ENCODE results near the gene TOP2A.

Gene TOP2A

DNA sequence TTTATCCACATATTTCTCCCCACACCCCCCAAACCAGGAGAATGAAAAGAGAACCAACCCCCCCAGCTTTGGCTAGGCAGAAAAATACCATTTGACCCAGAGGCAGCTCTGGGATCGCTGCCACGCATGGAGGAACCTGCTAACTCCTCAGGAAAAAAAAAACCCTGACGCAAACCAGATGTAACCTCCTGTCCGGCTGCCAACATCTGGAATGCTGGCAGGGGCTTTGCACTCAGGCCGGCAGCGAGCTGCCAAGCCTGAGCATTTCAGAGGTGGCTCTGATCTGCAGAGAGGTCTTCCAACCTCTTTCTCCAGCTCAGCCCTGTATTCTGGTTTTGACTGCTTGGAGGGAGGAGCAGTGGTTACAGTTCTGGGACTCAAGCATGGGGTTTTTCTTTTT is 33.7 kb upstream of the TOP2A start:
- no peak for DNase-seq

DNA sequence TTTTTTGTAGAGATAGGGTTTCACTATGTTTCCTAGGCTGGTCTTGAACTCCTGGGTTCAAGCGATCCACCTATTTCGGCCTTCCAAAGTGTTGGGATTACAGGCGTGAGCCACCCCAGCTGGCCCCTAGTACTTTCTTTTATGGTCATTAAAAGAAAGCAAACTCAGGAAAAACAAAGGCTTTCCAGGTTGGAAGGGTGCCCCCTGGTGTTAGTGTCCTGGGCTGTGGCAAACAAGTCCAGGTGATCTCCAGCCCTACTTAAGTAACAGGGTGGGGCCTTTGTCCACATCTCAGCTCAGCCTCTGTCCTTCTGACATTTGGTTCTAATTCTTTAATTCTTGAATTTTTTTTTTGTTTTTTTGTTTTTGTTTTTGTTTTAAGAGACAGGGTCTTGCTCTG is 32.5 kb upstream of the TOP2A start:
- peak; percentile 43 for DNase-seq

DNA sequence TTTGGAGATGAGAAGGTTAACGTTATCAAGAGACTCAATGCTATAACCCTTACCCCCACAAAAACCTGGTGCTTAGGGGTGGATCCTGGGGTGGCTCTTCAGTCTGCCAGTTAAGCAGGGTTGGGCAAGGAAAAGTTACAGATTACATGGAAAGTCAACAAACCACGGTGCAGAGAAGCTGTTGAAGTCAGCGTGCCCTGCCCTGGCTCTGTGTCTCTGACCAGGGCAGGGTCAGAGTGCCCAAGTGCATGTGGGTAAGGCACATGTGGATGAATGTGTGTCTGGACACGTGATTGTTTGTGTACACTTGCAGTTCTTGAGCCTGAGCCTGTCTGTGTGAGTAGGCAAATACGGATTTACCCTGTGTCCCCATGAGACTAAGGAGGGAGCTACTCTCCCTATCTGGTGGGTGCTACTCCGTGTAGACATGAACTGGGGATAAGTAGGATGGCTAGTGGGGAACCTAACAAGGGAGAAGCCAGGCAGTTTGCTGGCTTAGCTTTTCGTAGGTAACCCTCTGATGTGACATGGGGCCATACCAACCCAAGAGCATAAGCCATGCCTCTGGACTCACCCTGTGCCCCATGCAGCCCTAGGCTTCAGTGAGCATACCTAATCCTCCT is 31.1 kb upstream of the TOP2A start:
- no peak for DNase-seq

DNA sequence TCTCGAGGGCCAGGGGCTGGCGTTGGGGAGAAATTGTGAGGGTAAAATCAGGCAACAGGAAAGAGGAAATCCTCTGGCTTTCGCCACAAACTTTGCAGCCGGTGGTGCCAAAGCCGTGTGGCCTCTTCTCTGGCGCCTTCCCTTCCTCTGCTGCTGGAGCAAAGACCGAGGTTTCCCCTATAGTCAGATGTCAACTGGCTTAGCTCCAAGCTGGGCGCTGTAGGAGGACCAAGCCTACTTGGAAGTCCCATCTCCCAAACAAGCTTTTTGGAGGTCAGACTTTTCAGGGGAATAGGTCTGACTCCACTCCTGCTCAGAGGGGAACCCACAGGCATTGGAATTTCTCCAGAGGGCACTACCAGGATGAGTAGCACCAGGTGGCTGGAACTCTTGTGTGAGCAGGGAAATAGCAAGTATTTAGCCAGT is 30.5 kb upstream of the TOP2A start:
- DNase-seq: no peak

DNA sequence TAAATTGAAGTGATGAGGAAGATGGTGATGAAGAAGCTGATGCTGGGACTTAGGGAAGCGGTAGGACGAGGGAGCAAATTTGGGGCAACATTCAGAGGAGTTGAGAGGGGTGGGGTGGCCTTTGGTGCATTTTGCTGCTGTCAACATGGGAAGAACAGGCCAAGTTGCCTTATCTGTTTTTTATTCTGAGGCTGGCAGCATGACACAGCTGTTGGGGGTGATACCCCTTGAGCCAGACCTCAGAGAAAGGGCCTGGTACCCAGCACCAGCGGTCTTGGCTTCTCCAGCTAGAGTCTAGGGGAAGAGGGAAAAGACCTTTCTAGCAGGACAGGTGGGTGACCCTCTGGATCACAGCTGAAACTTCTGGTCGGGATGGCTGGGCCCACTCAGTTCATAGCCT is 30.1 kb upstream of the TOP2A start:
- no peak for DNase-seq

DNA sequence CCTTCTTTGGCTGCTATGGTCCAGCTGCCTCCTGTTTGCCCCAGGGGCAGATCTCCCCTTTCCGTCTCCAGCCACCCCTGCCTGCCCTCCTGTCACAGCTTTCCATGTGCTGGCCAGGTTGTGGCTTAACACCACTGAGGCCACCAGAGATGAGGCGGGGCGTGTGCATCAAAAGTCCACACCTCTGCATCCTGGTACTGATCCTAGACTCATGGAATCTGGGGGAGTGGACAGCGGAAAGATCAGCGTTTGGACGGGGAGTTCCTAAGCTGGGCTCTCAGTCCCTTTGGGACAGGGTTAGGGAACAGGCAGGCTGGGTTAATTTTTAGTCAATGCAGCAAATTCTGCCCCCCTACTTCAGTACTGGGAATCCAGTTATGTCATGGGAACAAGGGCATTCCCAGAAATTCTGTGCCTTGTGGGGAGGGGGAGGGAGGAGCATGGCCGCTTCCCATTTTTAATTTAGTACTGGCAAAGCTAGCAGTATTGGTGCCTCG is 29.5 kb upstream of the TOP2A start:
- DNase-seq: no peak

DNA sequence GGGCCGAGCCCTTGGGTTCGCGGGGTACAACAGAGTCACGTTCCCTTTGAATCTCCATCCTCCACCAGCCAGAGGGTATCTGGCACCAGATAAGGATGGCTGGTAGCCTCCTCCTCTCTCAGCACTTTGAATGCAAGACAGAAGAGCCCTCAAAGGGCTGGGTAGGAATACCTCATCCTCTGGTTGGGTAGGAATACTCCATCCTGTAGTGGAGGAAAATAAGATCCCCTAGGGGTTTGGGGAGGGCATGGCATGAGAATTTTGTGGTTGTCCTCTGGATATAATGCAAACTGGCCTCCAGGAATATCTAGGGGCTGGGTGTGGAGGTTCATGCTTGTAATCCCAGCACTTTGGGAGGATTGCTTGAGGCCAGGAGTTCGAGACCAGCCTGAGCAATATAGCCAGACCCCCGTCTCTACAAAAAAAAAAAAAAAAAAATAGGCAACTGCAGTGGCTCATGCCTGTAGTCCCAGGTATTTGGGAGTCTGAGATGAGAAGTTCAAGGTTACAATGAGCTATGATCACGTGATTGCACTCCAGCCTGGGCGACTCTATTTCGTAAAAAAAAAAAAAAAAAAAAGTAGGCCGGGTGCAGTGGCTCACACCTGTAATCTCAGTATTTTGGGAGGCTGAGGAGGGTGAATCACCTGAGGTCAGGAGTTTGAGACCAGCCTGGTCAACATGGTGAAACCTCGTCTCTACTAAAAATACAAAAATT is 28.2 kb upstream of the TOP2A start:
- no peak for DNase-seq

DNA sequence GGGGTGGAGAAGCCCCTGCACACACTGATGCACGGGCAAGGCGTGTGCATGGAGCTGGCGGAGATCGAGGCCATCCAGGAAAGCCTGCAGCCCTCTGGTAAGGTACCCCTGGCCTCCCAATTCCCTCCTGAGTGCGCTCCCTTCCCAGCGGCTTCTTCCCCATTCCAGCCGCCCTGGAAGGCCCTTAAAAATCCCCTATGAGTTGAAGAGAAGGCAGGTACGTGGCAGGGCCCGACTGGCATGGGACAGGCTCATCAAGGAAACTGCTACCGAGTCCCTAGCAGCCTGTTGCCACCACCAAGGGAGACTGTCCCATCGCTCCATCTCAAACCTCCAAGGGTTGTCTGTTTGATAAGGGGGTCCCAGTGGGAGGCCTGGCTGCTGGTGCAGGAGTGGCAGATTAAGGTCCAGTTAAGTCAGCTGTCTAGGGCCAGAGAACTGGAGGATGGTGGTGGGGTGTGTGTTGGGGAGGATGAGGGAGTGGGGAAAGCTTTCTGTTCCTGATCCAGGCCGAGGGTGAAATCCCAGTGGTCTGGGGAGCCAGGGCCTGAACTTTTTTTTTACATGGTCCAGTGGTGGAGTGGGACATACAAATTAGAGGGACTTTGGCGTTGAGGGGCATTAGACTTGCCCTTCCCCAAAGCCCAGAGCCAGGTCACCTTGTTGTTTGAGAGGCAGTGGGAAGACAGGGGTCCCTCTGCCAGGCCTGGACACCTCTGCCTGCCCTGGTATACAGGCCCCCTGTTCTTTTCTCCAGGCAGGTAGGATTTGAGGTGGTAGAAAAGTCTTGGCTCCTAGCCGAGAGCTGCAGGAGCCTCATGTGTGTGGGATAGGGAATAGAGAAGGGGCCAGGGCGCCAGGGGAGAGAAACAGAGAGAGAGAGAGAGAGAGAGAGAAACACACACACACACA is 26.5 kb upstream of the TOP2A start:
- no peak for DNase-seq

DNA sequence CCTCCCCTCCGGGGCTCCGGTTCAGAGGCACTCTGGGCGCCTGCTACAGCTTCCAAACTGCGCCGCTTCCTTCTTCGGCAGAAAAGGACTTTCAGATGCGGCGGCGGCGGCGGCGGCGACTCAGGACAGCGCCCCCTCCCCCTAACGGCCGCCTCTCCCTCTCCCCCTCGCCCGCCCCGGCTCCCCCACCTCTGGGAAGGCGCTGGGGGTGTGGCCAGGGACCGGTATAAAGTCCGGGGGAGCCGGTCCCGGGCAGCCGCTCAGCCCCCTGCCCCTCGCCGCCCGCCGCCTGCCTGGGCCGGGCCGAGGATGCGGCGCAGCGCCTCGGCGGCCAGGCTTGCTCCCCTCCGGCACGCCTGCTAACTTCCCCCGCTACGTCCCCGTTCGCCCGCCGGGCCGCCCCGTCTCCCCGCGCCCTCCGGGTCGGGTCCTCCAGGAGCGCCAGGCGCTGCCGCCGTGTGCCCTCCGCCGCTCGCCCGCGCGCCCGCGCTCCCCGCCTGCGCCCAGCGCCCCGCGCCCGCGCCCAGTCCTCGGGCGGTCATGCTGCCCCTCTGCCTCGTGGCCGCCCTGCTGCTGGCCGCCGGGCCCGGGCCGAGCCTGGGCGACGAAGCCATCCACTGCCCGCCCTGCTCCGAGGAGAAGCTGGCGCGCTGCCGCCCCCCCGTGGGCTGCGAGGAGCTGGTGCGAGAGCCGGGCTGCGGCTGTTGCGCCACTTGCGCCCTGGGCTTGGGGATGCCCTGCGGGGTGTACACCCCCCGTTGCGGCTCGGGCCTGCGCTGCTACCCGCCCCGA is 25.7 kb upstream of the TOP2A start, which contains the start of gene IGFBP4:
IGFBP4 (plus strand) TSS at position 255 of the 792 bp plus-strand sequence; CDS start at position 541, 286 bp downstream.
- DNase-seq: peak; percentile 69

DNA sequence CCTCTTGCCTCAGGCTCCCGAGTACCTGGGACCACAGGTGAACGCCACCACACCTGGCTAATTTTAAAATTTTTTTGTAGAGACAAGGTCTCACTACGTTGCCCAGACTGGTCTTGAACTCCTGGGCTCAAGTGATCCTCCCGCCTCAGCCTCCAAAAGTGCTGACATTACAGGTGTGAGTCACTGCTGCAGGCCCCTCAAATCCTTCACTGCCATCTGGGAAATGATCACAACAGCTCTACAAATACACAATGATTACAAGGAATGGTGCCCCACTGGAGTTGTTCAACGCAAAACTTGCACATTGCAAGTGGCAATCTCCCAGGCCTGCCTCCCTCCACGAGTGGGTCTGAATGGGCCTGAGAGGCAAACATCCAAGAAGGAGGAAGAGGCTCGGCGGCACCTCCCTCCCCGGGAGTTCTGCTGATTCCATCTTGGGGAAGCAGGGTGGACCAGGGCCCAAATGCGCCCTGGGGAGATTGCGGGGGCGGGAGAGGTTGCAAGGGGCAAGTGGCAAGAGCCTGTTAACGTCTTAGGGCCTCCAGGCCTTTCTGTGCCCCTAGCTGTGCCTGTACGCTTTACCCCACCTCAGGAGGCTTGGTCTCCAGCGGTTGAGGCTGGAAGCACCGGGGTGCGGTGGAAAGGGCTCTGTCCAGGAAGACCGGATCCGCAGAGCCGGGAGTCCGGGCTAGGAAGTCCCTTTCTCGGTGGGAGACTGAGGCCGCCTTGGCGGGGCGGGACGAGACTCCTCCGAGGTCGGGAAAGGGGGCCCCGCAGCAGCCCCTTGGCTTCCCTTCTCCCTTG is 24.9 kb upstream of the TOP2A start:
- no peak for DNase-seq

DNA sequence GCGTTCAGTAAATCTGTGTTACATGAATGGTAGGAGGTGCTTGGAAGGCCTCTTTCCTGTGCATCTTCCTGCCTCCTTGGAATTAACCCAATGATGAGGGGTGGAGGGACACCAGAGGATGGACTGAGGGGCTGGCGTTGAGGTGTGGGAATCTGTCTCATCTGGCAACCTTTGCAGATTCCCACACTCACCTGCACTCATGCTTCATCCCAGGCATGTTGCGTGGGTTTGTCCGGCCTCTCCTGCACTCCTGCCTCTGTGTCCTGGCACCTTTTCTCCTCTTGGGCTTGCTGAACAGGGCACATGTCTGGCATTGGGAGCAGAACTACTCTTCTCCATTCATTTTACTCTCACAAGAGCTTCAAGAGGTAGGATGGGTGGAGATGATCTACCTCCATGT is 22.5 kb upstream of the TOP2A start:
- DNase-seq: no peak

DNA sequence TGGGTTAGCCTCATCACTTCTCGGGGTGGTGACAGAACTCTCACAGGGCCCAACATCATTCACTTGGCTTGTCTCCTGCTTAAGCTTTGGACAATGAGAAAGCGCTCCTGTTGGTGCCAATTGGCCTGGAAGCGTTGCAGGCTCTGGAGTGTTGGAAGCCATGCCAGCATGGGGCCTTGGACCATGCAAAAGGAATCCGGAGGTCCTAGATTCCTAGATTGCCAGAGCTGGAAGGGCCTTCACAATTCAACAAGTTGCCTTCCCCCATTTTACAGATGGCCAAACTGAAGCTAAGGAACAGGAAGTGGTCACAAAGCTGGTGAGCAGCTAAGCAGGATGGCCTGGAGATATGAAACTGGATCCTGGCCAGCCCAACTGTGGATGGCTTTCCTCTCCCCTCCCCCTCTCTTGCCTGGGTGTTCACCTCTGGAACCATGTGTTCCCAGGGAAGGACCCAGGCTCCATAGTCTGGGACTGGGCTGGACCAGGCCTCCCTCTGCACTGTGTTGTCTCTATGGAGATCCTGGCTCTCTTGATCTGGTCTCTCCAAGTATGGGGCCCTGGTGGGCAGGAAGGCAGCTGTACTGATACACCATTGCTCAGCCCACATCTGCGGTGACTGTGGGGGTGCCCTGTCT is 19.5 kb upstream of the TOP2A start:
- no peak for DNase-seq

DNA sequence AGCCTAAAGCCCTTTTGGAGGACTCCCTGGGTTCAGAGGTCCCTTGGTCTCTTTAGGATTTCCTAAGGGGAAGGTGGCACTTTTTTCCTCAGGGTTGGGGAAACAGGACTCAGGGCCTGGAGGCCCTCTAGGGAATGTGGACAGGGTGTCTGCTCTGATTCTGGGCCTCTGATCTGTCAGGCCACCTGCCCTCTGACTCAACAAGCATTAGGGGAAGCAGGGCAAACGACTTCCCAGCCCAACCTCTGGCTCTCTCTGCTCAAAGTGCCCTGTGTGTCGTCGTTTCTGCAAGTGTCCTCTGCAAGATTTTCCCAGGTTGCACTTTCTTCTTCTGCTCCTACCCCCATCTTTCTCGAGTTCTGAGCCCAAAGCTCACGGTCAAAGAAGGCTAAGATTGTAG is 18.9 kb upstream of the TOP2A start:
- DNase-seq: no peak

DNA sequence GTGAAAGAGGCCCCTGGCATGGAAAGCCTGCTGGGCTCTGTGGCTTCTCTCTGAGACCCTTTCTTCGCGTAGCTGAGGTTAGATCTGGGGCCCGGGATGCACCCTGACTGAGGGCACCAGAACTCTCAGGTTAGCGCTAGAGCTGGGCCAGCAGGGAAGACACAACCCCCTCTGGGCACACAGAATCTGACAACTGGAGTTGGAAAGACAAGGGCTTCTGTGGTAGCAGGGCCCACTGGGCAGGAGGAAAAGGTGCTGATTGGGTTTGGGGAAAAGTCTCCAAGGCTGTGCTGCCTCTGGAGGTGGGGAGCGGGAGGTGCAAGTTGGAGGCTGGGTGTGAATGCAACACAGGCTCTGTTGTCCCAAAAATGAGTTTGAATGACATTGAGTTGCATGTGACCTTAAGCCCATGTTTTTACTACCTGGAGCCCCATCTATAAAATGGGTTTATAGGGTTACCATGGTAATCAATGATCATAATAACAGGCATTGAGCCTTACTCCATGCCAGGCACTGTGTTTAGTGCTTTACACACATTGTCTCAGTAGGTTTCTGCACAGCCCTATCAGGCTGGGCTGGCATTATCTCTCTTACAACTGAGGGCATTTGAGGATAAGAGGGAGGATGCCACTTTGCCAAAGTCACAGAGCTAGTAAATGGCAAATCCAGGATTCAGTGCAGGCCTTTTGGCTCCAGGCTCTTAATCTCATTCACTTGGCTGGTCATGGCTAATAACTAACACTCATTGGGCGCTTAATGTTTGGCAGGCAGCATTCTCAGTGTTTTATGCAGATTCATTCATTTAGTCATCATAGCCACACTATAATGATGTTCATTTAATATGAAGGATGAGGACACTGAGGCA is 16.1 kb upstream of the TOP2A start:
- DNase-seq: no peak

DNA sequence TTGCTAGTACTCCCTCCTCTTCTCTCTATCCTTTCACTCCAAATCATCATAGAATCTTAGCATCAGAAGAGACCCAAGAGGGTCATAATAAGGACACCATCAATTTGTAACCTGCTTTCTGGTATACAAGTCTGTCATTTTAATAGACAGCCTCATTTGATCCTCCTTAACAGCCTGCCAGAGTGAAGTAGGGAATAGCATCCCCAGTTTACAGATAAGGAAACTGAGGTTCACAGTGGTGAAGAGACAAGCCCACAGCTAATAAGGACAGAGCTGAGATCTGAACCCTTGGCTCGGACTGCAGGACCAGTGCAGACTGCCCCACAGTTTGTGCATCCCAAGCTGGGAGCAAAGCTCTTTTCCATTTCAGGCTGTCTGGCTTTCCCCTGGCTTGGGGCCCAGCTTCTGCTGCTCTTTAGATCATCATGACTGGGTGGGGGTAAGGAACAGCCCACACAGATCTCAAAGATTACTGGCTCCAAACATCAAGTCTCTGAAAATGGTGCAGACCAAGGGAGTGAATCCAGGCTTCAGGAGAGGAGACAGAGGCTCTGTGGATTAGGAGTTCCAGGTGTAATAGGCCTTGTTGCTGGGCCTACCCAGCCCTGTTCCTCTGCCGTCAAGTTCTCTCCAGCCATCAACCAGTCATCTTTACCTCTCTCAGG is 15.3 kb upstream of the TOP2A start:
- no peak for DNase-seq

DNA sequence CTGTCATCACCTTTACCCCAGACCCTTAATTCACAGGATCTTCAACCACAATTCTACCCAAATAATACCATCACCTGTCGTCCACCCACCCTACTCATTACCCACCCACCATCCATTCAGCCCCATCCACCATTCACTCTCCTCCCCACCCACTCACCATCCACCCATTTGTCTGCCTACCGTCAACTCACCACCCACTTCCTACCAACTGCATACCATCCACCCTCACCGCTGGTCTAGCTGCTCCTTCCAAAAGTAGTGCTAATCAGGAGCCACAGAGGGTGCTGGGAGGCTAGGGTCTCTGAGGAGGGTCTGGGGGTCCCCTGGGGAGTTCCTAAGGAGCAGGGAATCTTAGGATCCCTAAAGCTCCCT is 13.5 kb upstream of the TOP2A start:
- DNase-seq: no peak

DNA sequence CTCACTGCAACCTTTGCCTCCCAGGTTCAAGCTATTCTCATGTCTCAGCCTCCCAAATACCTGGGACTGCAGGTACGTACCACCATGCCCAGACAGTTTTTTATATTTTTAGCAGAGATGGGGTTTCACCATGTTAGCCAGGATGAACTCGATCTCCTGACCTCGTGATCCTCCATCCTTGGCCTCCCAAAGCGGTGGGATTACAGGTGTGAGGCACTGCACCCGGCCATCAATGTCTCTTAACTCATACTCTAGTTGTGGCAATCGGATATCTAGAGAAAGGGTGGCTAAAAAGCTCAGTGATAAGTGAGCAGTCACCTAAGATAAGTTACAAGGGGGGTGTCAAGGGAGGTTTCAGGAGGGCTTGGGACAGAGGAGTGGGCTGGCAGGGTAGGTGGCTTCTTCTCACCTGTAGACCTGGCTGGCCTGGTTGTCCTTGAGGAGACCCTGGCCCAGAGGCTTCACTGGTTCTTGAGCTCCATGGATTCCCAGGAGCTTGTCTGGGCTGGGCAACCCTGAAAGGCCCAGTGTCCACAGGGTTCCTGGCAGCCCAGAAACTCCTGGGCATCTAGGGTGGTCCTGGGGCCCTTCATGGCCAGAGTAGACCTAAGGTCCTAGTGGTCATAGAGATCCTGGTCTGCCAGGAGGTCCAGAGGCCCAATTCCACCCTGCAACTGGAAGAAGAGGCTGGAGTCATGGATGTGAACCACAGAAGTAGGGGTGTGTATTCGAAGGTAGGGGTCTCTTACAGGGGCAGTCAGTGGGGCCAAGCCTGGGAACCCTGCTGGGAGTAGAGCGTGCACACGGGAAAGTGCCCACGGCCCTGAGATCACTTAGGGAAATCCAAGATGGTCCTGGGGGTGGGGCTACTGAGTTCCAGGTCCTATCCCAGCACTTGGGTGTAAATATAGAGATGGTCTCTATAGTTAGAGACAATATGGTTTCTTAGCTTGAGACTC is 12.9 kb upstream of the TOP2A start:
- no peak for DNase-seq

DNA sequence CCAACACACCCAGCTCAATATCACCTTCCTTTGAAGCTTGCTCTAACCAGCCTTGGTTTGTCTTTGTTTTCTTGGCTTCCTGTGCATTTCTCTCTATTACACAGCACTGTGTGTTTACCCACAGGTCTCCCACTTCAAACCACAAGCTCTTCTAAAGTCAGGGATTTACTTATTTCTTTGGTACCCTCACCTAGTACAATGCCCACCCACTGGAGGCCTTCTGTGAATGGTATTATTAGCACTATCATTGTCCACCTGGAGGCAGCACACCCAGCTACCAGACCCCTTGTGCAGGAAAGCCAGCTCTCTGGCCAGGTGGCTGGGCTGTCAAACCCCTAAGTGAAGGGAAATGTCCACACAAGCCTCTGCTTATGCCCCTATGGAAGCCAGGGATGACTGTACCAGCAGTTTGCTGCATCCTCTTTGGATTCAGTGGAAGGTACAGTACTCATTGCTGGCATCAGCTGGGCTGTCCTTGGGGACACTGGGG is 9.4 kb upstream of the TOP2A start:
- no peak for DNase-seq

Measured in activated naive CD4-positive, alpha-beta T cell treated with anti-CD3 and anti-CD28 coated beads, Interleukin-2, amount 50 U/mL, for 16 hours (primary cell).